A673 (cell line): ENCODE results near the gene JMJD6. TPM values are rescaled to one million over a fixed set of nuclear protein-coding genes. Genes with fewer than 3 reads are reported as not detected.

Experiments used
- BruUV-seq: library from RNA; stranded (reverse); fragments of 400-500 nt; replicated peaks from 2 replicates; lab custom pipeline; 2021; lab: Mats Ljungman, UMichigan
- CTCF ChIA-PET: fragments of 300-600 bp; sonication (Branson Sonifier 250); formaldehyde crosslinking; loops from one replicate; lab custom pipeline; 2022; ENCODE audit warnings: antibody characterized with exemption; lab: Charles Lee
- POLR2A ChIA-PET: fragments of 300-600 bp; sonication (Branson Sonifier 250); formaldehyde crosslinking; loops from one replicate; lab custom pipeline; 2022; ENCODE audit warnings: antibody characterized with exemption; ENCODE audit not compliant: low non-redundant PET; lab: Charles Lee
- DNase-seq: peaks from one replicate; pipeline ENCODE4 v3.0.0-alpha.2; 2015; ENCODE audit warnings: low spot score
- H3K27ac ChIP-seq: fragments of 200-600 bp; sonication (generic); 2 replicates; pipeline ENCODE4 v1.5.1; 2016; ENCODE audit warnings: mixed run types, low read depth, mild to moderate bottlenecking, mixed read lengths, antibody characterized with exemption, low read length; ENCODE audit not compliant: poor library complexity, severe bottlenecking
- H3K27me3 ChIP-seq: fragments of 200-600 bp; sonication (generic); replicated peaks from 2 replicates; pipeline ENCODE4 v1.6.1; 2017; ENCODE audit warnings: mixed run types, low read depth, mild to moderate bottlenecking, mixed read lengths, antibody characterized with exemption, low read length; ENCODE audit not compliant: insufficient read depth, poor library complexity
- H3K36me3 ChIP-seq: fragments of 200-600 bp; sonication (generic); 2 replicates; pipeline ENCODE4 v1.6.1; 2016; ENCODE audit warnings: mixed run types, mild to moderate bottlenecking, mixed read lengths, antibody characterized with exemption, low read length; ENCODE audit not compliant: insufficient read depth, poor library complexity, severe bottlenecking
- H3K4me1 ChIP-seq: fragments of 200-600 bp; sonication (generic); 2 replicates; pipeline ENCODE4 v1.6.1; 2017; ENCODE audit warnings: mixed run types, mild to moderate bottlenecking, mixed read lengths, antibody characterized with exemption, low read length; ENCODE audit not compliant: insufficient read depth, poor library complexity, severe bottlenecking
- H3K4me3 ChIP-seq: fragments of 200-600 bp; sonication (generic); 2 replicates; pipeline ENCODE4 v1.5.1; 2016; ENCODE audit warnings: low read depth, mixed run types, mild to moderate bottlenecking, mixed read lengths, low read length; ENCODE audit not compliant: poor library complexity, severe bottlenecking
- H3K9me3 ChIP-seq: fragments of 200-600 bp; sonication (generic); 2 replicates; pipeline ENCODE4 v1.6.1; 2016; ENCODE audit warnings: mixed run types, low read depth, mild to moderate bottlenecking, mixed read lengths, antibody characterized with exemption, low read length; ENCODE audit not compliant: poor library complexity, severe bottlenecking
- CTCF ChIP-seq: fragments of 300-800, 200-600 bp; sonication (generic); conservative IDR thresholded peaks from 2 replicates; pipeline ENCODE4 v1.5.1; 2017; ENCODE audit warnings: low read depth, mild to moderate bottlenecking, antibody characterized with exemption, low read length, moderate library complexity, mixed read lengths
- EZH2 ChIP-seq: fragments of 200-600 bp; sonication (generic); IDR thresholded peaks from 2 replicates; pipeline ENCODE4 v1.6.1; 2017; ENCODE audit warnings: borderline replicate concordance, low read depth, mild to moderate bottlenecking, mixed read lengths, antibody characterized with exemption, low read length; ENCODE audit not compliant: poor library complexity, severe bottlenecking
- intact Hi-C: fragments of 100-400 bp; cut with micrococcal nuclease; formaldehyde crosslinking; loops from one replicate; pipeline ENCODE4 v1.10.0; 2022; ENCODE audit not compliant: unreplicated experiment
- total RNA-seq: library from RNA; stranded (reverse); gene quantifications from 2 replicates; pipeline ENCODE4 v1.2.3, GENCODE V29; 2021

The JMJD6 gene
- total RNA-seq, 1 experiment from 2014 or later: 77.6 TPM

- peaks cover 64% of the 10 kb centered on the region for H3K36me3 ChIP-seq
- DNase-seq: no peak
- BruUV-seq: no TSS peak
- H3K27me3 ChIP-seq: no peaks in the 10 kb centered on the region
- CTCF ChIA-PET: no interaction called here
- intact Hi-C loops: loop anchor here (10.0 kb wide), 1 partner anchor 154 kb away; a partner anchor contains a TSS
- POLR2A ChIA-PET: interaction anchor here (0.6 kb wide), 1 partner anchor 20 kb away, joined by 4 read pairs; no protein-coding TSS in a partner anchor
- no peak overlapping the region for H3K27ac ChIP-seq
- TF ChIP-seq CTCF (no peak), EZH2 (no peak)
- no peaks in the 10 kb centered on the region for H3K9me3 ChIP-seq
- no peak overlapping the region for H3K4me3 ChIP-seq
- peaks cover 31% of the 10 kb centered on the region for H3K4me1 ChIP-seq
Observed at GRCh38 chr17:76718516-76718915, 7.9 kb downstream of the JMJD6 start.

- ChIA-PET CTCF (interaction anchor here (0.6 kb wide), 1 partner anchor 201 kb away, joined by 4 read pairs; no protein-coding TSS in a partner anchor), POLR2A (no interaction called here)
- intact Hi-C loops: loop anchor here (10.0 kb wide), 1 partner anchor 152 kb away; a partner anchor contains a TSS
- no peaks in the 10 kb centered on the region for H3K27me3 ChIP-seq
- H3K9me3 ChIP-seq: no peaks in the 10 kb centered on the region
- peak overlapping the region; percentile 94 for H3K27ac ChIP-seq
- no peak overlapping the region for H3K4me3 ChIP-seq
- BruUV-seq: no TSS peak
- peaks cover 32% of the 10 kb centered on the region for H3K4me1 ChIP-seq
- DNase-seq: peak; percentile 66
- TF ChIP-seq CTCF: no peak
- peaks cover 48% of the 10 kb centered on the region for H3K36me3 ChIP-seq
Observed at GRCh38 chr17:76716839-76717215, 9.6 kb downstream of the JMJD6 start.

DNA sequence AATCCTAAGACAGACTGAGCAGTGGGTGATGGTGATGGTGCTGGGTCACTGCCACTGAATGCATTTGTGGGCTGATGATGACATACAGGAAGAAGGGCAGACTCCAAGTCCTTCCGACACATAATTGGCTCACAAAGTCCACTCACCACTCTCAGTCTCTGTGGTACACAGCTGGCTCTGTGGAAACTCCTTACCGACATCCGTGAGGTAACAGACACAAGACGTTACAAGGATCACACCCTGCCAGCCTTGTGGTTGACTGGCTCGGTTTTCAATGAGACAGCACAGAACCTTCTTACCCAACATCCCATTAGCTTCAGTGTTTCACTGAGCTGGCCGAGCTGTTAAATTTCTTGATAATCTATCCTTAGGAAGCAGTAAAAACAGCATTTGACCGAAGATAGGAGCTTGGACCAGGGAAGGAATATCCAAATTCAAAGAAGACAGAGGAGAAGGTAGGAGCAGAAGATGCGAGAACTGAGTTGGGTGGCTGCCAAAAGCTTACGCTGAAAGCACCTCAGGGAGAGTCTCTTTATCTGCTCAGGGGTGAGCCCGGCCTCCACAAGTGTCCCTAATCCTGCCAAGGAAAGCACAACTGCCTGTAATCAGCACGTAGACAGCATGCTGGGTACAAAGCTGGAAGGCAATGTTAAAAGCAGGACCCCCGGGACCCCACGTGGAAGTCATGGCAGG, 10.1 kb downstream of the JMJD6 start:
- TF ChIP-seq CTCF (no peak), EZH2 (no peak)
- ChIA-PET POLR2A (no interaction called here), CTCF (interaction anchor here (0.6 kb wide), 1 partner anchor 19 kb away, joined by 8 read pairs; no protein-coding TSS in a partner anchor)
- Histone ChIP-seq H3K4me1 (peaks cover 37% of the 10 kb centered on the region), H3K9me3 (no peaks in the 10 kb centered on the region), H3K27me3 (no peaks in the 10 kb centered on the region), H3K4me3 (no peak overlapping the region), H3K36me3 (peaks cover 43% of the 10 kb centered on the region), H3K27ac (peak overlapping the region; percentile 94)
- no TSS peak for BruUV-seq
- DNase-seq: peak; percentile 93
- intact Hi-C loops: loop anchor here (10.0 kb wide), 1 partner anchor 151 kb away; a partner anchor contains a TSS
